Right forelimb (tissue), 1 donor: ENCODE results near the gene HNMT.

Experiments
- DNase-seq: peaks from one replicate; pipeline ENCODE4 v3.0.0-alpha.2; 2018

The HNMT gene

DNA sequence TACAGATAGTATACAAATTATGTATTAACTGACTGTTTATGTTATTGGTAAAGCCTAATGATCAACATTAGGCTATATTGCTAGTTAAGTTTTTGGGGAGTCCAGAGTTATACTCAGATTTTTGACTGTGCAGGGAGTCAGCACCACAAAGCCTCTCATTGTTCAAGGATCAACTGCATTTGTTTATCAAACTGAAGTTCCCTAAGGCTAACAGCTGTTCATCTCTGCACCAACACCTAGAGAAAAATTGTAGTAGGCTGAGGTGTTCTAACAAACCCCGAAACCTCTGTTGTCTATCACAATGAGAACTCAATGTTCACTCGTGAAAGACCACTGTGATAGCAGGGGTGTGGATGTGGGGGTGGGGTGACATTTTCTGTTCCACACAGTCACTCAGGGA is 97.7 kb downstream of the HNMT start:
- no peak for DNase-seq

DNA sequence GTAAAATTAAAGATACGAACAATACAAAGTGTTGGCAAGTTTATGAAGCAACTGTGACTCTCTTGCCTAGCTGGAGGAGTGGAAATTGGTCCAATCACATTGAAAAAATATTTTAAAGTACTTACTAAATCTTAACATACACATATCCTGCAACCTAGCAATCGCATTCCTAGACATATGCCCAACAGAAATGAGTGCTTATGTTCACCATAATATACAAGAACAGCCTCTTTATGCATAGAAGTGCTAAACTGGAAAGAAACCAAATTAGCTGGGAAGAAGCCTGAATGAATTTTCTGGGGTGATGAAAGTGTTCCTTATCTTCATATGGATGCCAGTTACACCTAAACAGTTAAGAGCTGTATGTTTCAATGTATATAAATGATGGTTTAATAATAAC is 98.9 kb downstream of the HNMT start:
- DNase-seq: no peak
